HL-60/S4 (cell line): ENCODE data around the gene MTMR1.

Experiments used
- in situ Hi-C: fragments of 300-500 bp; cut with MboI; formaldehyde crosslinking; loops from 2 replicates; pipeline ENCODE4 v1.14.3; 2022; ENCODE audit warnings: low sequenced_read_pairs

MTMR1 gene

GRCh38 chrX:150696866-150697265 lies 3.7 kb downstream of the MTMR1 start:
- in situ Hi-C loops: no loop called here

GRCh38 chrX:150697641-150698040 lies 4.4 kb downstream of the MTMR1 start:
- in situ Hi-C loops: no loop called here

- in situ Hi-C loops: no loop called here
Observed at GRCh38 chrX:150698981-150699380, 5.8 kb downstream of the MTMR1 start.

- in situ Hi-C loops: loop anchor here (25.0 kb wide), 1 partner anchor 738 kb away; no protein-coding TSS in a partner anchor
Observed at GRCh38 chrX:150700107-150700506, 6.9 kb downstream of the MTMR1 start.

- in situ Hi-C loops: loop anchor here (25.0 kb wide), 1 partner anchor 739 kb away; no protein-coding TSS in a partner anchor
Observed at GRCh38 chrX:150701377-150701776, 8.2 kb downstream of the MTMR1 start.

- in situ Hi-C loops: loop anchor here (25.0 kb wide), 1 partner anchor 741 kb away; no protein-coding TSS in a partner anchor
Observed at GRCh38 chrX:150702966-150703694, 9.9 kb downstream of the MTMR1 start.

GRCh38 chrX:150703695-150703974 lies 10.4 kb downstream of the MTMR1 start:
- in situ Hi-C loops: loop anchor here (25.0 kb wide), 1 partner anchor 741 kb away; no protein-coding TSS in a partner anchor

GRCh38 chrX:150704030-150704613 lies 10.9 kb downstream of the MTMR1 start:
- in situ Hi-C loops: loop anchor here (25.0 kb wide), 1 partner anchor 742 kb away; no protein-coding TSS in a partner anchor

GRCh38 chrX:150712619-150713018 lies 19.4 kb downstream of the MTMR1 start:
- in situ Hi-C loops: loop anchor here (25.0 kb wide), 1 partner anchor 750 kb away; no protein-coding TSS in a partner anchor

- in situ Hi-C loops: loop anchor here (25.0 kb wide), 1 partner anchor 753 kb away; no protein-coding TSS in a partner anchor
Observed at GRCh38 chrX:150715184-150715583, 22.0 kb downstream of the MTMR1 start.

- in situ Hi-C loops: loop anchor here (25.0 kb wide), 1 partner anchor 757 kb away; no protein-coding TSS in a partner anchor
Observed at GRCh38 chrX:150719621-150720020, 26.4 kb downstream of the MTMR1 start.

GRCh38 chrX:150729956-150730355 lies 36.8 kb downstream of the MTMR1 start:
- in situ Hi-C loops: no loop called here

GRCh38 chrX:150730719-150731118 lies 37.5 kb downstream of the MTMR1 start:
- in situ Hi-C loops: no loop called here

GRCh38 chrX:150731795-150732194 lies 38.6 kb downstream of the MTMR1 start:
- in situ Hi-C loops: no loop called here

- in situ Hi-C loops: no loop called here
Observed at GRCh38 chrX:150736475-150736874, 43.3 kb downstream of the MTMR1 start.

GRCh38 chrX:150752124-150752523 lies 58.9 kb downstream of the MTMR1 start:
- in situ Hi-C loops: no loop called here

GRCh38 chrX:150753357-150753756 lies 60.2 kb downstream of the MTMR1 start:
- in situ Hi-C loops: no loop called here

- in situ Hi-C loops: no loop called here
Observed at GRCh38 chrX:150753968-150754367, 60.8 kb downstream of the MTMR1 start.

- in situ Hi-C loops: no loop called here
Observed at GRCh38 chrX:150757371-150757770, 64.2 kb downstream of the MTMR1 start.

GRCh38 chrX:150759568-150760416 lies 66.6 kb downstream of the MTMR1 start:
- in situ Hi-C loops: no loop called here

- in situ Hi-C loops: no loop called here
Observed at GRCh38 chrX:150761176-150761818, 68.1 kb downstream of the MTMR1 start.
